Natural killer cell (primary cell): Measurements from ENCODE around the gene FAM210A. TPM values are rescaled to one million over a fixed set of nuclear protein-coding genes. Genes with fewer than 3 reads are reported as not detected.

Experiments
- ATAC-seq, 3 donors: fragments of 150-1000 bp in 2 of 3; fragments of 200-7000 bp in 1 of 3; cut with Tn5 transposase; 1 replicate in 1 of 3; 2 replicates in 2 of 3; pipeline ENCODE4 v1.10.0; 2021; ENCODE audit warnings: mild to moderate bottlenecking in 2 of 3, moderate library complexity in 2 of 3
- DNase-seq, 2 donors: peaks; one replicate each; pipeline versions ENCODE4 v3.0.0 to v3.0.0-alpha.2; 2013 to 2021; ENCODE audit warnings: mixed read lengths in 1 of 2
- H3K27ac ChIP-seq: one replicate; pipeline ENCODE4 v1.5.1; 2013; ENCODE audit warnings: mild to moderate bottlenecking, low read length
- H3K27me3 ChIP-seq: one replicate; pipeline ENCODE4 v1.6.1; 2013; ENCODE audit warnings: low read length; ENCODE audit not compliant: control insufficient read depth, insufficient read depth
- H3K36me3 ChIP-seq: one replicate; pipeline ENCODE4 v1.6.1; 2013; ENCODE audit warnings: low read length; ENCODE audit not compliant: control insufficient read depth, insufficient read depth
- H3K4me1 ChIP-seq: one replicate; pipeline ENCODE4 v1.6.1; 2013; ENCODE audit warnings: low read length; ENCODE audit not compliant: control insufficient read depth, insufficient read depth
- H3K4me3 ChIP-seq: one replicate; pipeline ENCODE4 v1.5.1; 2013; ENCODE audit warnings: low read length
- H3K9me3 ChIP-seq: one replicate; pipeline ENCODE4 v1.6.1; 2013; ENCODE audit warnings: low read length; ENCODE audit not compliant: control insufficient read depth, insufficient read depth
- H3K27ac Mint-ChIP-seq, 2 donors: one replicate each; pipeline ENCODE4 v1.8.0; 2022; ENCODE audit warnings: mild to moderate bottlenecking in 2 of 2, mixed read lengths in 2 of 2, moderate library complexity in 1 of 2
- H3K27me3 Mint-ChIP-seq, 2 donors: one replicate each; pipeline ENCODE4 v1.8.0; 2022; ENCODE audit warnings: low read depth in 2 of 2, mixed read lengths in 2 of 2
- H3K36me3 Mint-ChIP-seq: one replicate; pipeline ENCODE4 v1.8.0; 2022; ENCODE audit warnings: mixed read lengths
- H3K4me1 Mint-ChIP-seq, 2 donors: one replicate each; pipeline ENCODE4 v1.8.0; 2022; ENCODE audit warnings: mixed read lengths in 2 of 2
- H3K4me3 Mint-ChIP-seq: one replicate; pipeline ENCODE4 v1.8.0; 2022; ENCODE audit warnings: mild to moderate bottlenecking, moderate library complexity, mixed read lengths
- H3K9me3 Mint-ChIP-seq, 2 donors: one replicate each; pipeline ENCODE4 v1.8.0; 2022; ENCODE audit warnings: mixed read lengths in 2 of 2
- WGBS: methylation state at CpG from one replicate; pipeline ENCODE4 v1.1.7; 2013; ENCODE audit warnings: missing lambda C conversion rate; ENCODE audit not compliant: insufficient coverage; 5-methylcytosine and 5-hydroxymethylcytosine counted together
- intact Hi-C: fragments of 100-400 bp; cut with micrococcal nuclease; formaldehyde crosslinking; loops from one replicate; pipeline ENCODE4 v1.14.2; 2022
- total RNA-seq, 4 donors: library from RNA; stranded (reverse); fragments of 120-200 nt in 1 of 4; gene quantifications; one replicate each; pipeline versions ENCODE4 v1.2.3 to v1.2.4, GENCODE V29; 2013 to 2022
- TF ChIP-seq, protein P1 (sequence below): fragments of 200-600 bp; IDR thresholded peaks from one replicate; pipeline ENCODE4 v1.8.0; 2022; ENCODE audit warnings: antibody characterized with exemption

Gene FAM210A
- total RNA-seq, 3 donors from 2014 or later (not counting 1 experiment from before 2014, with no cell fraction given) = 5.4 to 11.2 (median 9.2) TPM

DNA sequence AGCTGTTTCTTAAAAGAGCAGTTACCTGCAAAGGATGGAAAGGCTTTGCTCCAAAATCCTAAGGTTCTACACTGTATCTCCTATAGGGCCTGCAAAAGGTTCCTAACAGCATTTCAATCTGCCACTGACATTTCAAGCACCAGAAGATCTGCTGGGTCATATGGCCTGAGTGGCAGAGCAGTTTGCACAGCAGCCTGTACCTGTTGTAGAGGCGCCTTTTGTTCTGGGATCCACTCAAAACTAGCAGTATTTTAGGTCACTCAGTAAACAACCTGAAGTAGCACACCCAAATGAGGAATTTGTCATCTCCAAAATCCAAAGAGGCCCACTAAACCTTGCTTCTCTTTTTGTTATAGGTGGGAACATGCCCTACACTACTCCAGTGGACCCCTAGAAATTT, 6.2 kb downstream of the FAM210A start:
- no peak overlapping the region for H3K4me3 Mint-ChIP-seq
- H3K9me3 Mint-ChIP-seq = no peaks in the 10 kb centered on the region
- no peaks in the 10 kb centered on the region for H3K36me3 Mint-ChIP-seq
- no peak for ATAC-seq
- Histone ChIP-seq H3K27me3 (no peaks in the 10 kb centered on the region), H3K4me1 (peaks cover 1% of the 10 kb centered on the region), H3K9me3 (no peaks in the 10 kb centered on the region), H3K27ac (no peak overlapping the region), H3K4me3 (no peak overlapping the region), H3K36me3 (no peaks in the 10 kb centered on the region)
- H3K27me3 Mint-ChIP-seq = no peaks in the 10 kb centered on the region
- TF ChIP-seq, protein P1, sequence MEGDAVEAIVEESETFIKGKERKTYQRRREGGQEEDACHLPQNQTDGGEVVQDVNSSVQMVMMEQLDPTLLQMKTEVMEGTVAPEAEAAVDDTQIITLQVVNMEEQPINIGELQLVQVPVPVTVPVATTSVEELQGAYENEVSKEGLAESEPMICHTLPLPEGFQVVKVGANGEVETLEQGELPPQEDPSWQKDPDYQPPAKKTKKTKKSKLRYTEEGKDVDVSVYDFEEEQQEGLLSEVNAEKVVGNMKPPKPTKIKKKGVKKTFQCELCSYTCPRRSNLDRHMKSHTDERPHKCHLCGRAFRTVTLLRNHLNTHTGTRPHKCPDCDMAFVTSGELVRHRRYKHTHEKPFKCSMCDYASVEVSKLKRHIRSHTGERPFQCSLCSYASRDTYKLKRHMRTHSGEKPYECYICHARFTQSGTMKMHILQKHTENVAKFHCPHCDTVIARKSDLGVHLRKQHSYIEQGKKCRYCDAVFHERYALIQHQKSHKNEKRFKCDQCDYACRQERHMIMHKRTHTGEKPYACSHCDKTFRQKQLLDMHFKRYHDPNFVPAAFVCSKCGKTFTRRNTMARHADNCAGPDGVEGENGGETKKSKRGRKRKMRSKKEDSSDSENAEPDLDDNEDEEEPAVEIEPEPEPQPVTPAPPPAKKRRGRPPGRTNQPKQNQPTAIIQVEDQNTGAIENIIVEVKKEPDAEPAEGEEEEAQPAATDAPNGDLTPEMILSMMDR = no peak
- peaks cover 20 to 25% of the 10 kb centered on the region in 2 donors for H3K4me1 Mint-ChIP-seq
- intact Hi-C loops = loop anchor here (10.0 kb wide), 1 partner anchor 65 kb away; no protein-coding TSS in a partner anchor
- H3K27ac Mint-ChIP-seq = no peak overlapping the region
- 100% methylated on average over 1 of the region's 1 CpG for WGBS
- DNase-seq = no peak

DNA sequence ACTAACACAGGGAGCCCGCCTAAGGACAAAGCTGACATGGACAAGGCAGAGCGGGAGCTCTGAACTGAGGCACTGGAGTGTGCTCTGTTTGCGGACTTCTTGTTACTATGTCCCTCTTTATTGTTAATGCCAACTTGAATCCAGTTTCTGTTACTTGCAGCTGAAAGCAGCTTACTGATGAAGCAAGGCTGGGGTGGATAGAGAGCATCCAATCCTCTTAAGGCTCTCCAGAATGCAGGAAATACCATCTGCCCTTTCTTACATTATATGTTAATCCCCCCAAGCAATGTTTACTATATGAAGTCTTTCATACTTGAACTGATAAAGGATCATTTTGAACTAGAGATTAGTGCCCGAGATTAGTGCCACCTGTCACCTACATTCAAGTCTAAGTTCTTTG, 9.4 kb downstream of the FAM210A start:
- no peak overlapping the region for H3K27ac ChIP-seq
- H3K4me1 Mint-ChIP-seq = peaks cover 21 to 39% of the 10 kb centered on the region in 2 donors
- no peaks in the 10 kb centered on the region for H3K9me3 ChIP-seq
- WGBS = 97% methylated on average over 4 of the region's 4 CpGs
- DNase-seq (no peak), ATAC-seq (no peak)
- H3K27ac Mint-ChIP-seq = no peak overlapping the region
- no peaks in the 10 kb centered on the region for H3K27me3 Mint-ChIP-seq
- H3K27me3 ChIP-seq = no peaks in the 10 kb centered on the region
- H3K4me3 ChIP-seq = no peak overlapping the region
- TF ChIP-seq, protein P1 = no peak
- no peak overlapping the region for H3K4me3 Mint-ChIP-seq
- no peaks in the 10 kb centered on the region for H3K4me1 ChIP-seq
- no peaks in the 10 kb centered on the region for H3K36me3 ChIP-seq
- intact Hi-C loops = no loop called here
- H3K9me3 Mint-ChIP-seq = no peaks in the 10 kb centered on the region
- no peaks in the 10 kb centered on the region for H3K36me3 Mint-ChIP-seq

DNA sequence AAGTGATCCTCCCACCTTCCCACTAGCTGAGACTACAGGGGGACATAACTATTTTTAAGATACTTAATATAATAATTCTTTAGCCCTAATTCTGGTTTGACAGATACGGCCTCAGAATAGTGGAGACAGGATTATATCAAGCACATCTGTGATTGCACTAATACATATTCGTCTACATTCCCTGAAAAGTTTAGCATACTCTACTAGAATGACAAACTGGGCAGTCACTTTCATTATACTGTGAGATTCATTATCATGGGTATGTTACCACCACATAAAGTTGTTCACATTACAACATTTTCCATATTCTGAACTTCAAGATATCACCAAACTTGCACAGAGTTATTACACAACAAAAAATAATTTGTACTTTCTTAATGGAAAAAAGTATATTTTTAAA, 11.0 kb downstream of the FAM210A start:
- DNase-seq (no peak), ATAC-seq (no peak)
- Mint-ChIP-seq H3K4me3 (no peak overlapping the region), H3K27ac (no peak overlapping the region), H3K4me1 (peaks cover 35 to 40% of the 10 kb centered on the region in 2 donors), H3K27me3 (no peaks in the 10 kb centered on the region), H3K9me3 (no peaks in the 10 kb centered on the region), H3K36me3 (no peaks in the 10 kb centered on the region)
- 83% methylated on average over 1 of the region's 2 CpGs for WGBS
- Histone ChIP-seq H3K9me3 (no peaks in the 10 kb centered on the region), H3K4me3 (no peak overlapping the region), H3K4me1 (no peaks in the 10 kb centered on the region), H3K27me3 (no peaks in the 10 kb centered on the region), H3K36me3 (no peaks in the 10 kb centered on the region), H3K27ac (no peak overlapping the region)
- intact Hi-C loops = no loop called here
- TF ChIP-seq, protein P1 = no peak

DNA sequence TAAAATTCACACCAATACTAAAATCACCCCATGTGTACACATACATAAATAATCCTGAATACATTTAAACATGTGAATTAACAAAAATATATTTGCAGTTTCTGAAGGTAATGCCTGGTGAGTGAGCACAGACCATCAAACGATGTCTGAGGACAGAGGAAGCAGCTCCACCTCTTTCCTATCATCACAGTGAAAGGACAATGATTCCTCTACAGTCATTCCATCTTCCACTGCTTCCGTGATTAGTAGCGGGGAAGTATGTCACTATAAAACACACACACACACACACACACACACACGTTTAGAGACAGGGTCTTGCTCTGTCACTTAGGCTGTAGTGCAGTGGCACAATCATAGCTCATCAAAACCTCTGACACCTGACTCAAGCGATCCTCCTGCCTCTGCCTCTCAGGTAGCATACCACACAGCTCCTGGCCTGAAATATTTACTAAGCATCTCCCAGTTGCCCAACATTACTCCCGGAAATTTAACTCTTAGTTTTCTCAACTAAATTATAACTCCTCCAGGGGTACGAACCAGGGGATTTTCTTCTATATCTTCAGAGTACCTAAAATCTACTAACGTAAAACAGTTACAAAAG, 12.8 kb downstream of the FAM210A start:
- ATAC-seq = no peak
- Histone ChIP-seq H3K4me1 (no peaks in the 10 kb centered on the region), H3K9me3 (no peaks in the 10 kb centered on the region), H3K4me3 (no peak overlapping the region), H3K27ac (no peak overlapping the region), H3K27me3 (no peaks in the 10 kb centered on the region), H3K36me3 (no peaks in the 10 kb centered on the region)
- Mint-ChIP-seq H3K9me3 (no peaks in the 10 kb centered on the region), H3K27ac (no peak overlapping the region), H3K4me3 (no peak overlapping the region), H3K36me3 (no peaks in the 10 kb centered on the region), H3K27me3 (no peaks in the 10 kb centered on the region), H3K4me1 (peaks cover 38 to 41% of the 10 kb centered on the region in 2 donors)
- TF ChIP-seq, protein P1 = no peak
- intact Hi-C loops = no loop called here
- 88% methylated on average over 8 of the region's 8 CpGs for WGBS
- DNase-seq = no peak
